HG02981 (cell line): ENCODE measurements around the gene LINGO1.

Experiments used
- ATAC-seq: cut with Tn5 transposase; IDR thresholded peaks from one replicate; pipeline ENCODE4 v1.9.1; 2021; ENCODE audit warnings: mild to moderate bottlenecking, moderate library complexity; ENCODE audit not compliant: unreplicated experiment

LINGO1 gene

DNA sequence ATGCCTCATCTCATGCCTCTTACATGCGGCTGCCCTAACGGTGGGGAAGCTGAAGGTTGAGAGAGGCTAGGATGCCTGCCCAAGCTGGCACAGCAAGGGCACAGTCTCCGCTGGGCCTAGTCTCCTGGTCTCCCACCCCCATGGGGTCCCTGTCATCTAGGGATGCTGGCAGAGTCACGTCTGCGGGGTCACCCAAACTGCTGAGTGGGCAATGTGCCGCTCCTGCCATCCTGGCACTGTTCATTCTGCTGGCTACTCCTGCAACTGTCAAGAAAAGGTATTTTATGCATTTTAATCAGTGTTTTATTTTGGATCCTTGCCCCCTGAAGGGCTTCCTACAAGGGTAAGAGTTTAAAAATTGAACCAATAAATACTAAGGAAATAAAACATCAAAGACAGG lies 12.8 kb downstream of the LINGO1 start:
- no peak for ATAC-seq

DNA sequence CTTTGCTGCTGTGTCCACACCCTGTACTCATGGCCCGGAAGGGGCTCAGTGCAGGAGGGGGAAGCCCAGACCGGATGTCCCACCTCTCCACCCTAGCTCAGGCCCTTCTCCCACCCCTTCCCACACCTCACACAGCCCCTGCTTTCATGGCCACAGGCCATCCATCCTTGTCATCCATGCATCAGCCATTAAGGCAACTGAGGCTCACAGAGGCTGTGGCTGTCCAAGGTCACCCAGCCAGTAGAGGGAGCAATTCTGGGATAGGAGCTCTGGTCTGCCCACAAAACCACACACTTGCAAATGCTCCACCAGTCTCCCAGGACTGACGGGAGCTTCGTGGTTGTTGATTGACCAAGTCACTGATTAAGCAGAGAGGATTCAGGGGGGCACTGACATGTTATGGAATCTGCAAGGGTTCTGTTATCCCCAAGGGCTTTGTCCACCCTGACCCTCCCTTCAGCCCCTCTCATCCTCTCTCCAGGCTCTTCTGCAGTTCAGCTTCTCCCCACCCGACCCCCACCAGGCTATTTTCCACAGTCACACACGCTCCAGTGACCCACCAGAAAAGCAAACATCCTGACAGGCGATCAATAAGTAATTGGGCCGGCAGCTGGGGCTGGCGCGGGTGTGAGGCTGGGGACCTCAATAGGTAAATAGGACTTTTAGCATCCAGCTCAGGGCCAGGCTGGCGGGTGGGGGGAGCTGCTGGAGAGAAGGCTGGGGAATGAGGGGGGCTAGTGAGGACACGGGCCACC lies 15.1 kb downstream of the LINGO1 start:
- no peak for ATAC-seq

DNA sequence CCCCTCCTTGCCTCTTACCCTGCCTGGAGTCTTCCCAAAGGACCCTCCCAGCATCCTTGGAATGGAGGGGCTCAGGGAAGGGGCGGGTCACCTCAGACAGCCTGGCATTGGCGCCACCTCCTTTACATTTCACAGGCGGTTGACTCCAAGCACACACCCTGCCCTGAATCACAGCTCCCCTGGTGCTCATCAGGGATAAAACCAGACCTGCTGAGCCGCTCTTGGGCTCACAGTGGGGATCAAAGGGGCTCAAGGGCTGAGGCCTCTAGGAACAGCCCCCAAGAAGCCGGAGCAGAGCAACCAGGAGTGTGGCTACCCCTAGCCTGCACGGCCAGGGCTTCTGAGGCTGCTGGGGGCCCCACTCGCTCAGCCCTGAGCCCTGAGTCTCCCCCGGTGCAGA lies 16.6 kb downstream of the LINGO1 start:
- no peak for ATAC-seq

DNA sequence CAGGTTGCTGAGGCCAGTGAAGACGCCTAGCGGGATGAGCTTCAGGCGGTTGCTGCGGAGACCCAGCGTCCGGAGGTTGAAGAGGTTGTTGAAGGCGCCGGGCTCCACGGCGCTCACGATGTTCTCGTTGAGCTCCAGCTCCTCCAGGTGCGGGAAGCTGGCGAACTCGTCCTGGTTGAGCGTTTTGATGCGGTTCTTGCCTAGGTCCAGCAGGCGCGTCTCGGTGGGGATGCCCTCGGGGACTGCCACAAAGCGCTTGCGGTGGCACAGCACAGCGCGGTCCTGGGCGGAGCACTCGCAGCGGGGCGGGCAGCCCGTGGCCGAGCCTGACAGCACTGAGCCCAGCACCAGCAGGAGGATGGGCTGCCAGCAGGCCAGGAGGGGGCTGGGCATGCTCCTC lies 17.2 kb downstream of the LINGO1 start:
- ATAC-seq: no peak

DNA sequence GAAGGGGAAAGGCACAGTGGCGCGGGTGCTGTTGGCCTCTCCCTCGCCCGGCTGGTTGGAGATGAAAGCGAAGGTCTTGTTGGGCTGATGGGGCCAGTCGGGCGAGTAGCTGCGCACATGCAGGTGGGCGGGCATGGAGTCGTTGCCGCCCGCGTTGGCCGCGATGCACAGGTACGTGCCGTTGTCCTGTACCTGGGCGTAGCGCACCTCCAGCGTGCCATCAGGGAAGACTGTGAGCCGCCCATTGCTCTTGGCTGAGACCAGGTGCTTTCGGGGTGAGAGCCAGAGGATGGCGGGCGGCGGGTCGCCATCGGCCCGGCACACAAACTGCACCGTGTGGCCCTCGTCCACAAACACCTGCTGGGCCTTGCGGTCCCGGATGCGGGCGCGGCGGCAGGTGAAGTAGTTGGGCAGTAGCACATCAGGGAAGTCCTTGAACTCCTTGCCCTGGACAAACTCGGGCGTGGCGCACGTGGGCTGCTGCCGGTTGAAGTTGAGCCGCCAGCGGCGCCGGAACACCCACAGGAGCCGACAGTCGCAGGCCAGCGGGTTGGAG lies 18.4 kb downstream of the LINGO1 start:
- ATAC-seq: no peak

DNA sequence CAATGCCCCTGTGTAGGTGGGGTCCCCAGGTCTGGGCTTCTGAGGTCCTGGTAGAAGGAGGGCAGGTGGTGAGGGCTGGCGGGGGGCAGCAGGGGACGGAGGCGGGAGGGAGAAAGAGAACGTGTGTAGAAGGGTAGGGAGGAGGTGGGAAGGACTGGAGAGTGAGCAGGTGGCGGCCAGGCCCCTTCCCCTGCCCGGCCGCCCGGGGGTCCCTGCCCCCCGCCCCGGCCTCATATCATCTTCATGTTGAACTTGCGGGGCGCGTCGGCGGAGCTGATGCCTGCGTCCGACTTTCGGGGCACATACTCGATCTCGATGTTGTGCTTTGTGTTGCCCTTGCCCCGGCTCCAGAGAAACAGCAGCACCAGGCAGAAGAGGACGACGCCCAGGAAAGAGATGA lies 18.9 kb downstream of the LINGO1 start:
- ATAC-seq: no peak

DNA sequence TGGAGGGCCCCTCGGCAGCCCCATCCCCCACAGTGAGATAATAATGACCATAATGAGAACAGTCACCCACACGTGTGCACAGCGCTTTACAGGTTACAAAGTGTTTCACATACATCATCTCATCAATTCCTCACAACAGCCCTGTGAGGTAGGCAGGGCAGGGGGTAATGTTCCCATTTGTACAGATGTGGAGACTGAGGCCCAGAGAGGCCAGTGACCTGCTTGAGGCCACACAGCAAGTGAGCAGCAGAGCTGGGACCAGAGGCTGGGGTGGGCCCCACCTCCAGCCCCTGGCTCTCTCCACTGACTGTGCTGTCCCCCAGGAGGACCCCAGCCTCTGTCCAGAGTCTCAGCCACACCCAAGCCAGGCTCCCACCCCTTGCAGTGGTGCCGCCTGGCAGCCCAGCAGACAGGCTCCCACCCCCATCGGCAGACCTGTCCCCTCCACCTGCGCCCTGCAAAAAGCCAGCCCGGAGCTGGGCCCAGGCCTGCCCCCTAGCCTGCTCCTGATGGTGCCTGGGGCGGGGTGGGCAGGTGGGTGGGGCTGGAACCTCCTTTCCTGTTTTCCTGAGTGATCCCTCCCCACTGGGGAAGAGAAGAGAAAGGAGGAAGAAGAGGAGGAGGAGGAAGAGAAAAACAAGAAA lies 19.6 kb downstream of the LINGO1 start:
- ATAC-seq: no peak

DNA sequence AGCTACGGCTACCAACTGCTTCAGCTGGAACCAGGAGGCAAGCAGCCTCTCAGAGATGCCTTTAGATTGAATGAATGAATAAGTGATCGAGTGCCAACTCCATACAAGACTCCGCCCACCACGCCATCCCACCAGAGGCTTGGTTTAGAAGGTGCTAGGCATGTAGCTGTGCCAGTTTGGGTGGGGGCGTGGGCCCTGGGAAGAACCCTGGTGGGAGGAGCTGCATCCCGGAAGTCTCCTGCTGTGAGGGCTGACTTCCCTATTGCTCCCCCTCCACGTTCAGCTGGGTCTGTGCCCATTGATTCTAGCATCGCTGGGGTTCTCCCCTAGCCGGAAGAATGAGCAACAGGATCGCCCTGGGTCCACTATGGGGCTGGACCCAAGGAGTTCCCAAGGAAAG lies 20.9 kb downstream of the LINGO1 start:
- ATAC-seq: no peak

DNA sequence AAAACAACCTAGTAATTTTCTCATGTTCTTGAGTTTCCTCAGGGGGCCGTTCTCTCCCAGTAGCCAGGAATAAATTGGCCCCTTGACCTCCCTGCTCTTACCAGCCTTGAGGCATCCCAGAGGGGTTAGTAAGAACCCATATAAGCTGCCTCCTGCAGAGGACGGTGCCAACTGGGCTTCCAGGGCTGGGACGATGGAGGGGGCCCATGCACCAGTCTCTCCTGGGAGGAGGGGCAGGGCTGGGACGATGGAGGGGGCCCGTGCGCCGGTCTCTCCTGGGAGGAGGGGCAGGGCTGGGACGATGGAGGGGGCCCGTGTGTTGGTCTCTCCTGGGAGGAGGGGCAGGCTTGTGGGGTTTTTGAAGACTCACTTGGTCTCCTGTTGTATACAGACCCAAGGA lies 22.0 kb downstream of the LINGO1 start:
- no peak for ATAC-seq

DNA sequence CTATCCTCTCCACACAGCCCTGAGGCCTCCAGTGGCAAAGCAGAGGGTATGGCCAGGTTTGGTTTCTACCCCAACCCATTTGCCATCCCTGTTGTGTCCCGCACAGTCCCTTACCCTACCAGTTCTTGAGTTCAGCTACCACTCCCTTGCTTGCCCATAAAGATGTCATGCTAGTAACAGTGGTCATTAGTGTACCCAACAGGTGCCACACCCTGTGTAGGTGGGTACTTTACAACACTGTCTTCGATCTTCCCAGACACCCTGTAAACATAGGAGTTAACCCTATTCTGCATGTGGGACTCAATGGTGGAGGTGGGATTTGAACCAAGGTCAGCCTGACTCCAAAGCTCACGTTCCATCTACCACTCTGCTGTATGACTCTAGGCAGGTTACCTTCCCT lies 23.2 kb downstream of the LINGO1 start:
- no peak for ATAC-seq

DNA sequence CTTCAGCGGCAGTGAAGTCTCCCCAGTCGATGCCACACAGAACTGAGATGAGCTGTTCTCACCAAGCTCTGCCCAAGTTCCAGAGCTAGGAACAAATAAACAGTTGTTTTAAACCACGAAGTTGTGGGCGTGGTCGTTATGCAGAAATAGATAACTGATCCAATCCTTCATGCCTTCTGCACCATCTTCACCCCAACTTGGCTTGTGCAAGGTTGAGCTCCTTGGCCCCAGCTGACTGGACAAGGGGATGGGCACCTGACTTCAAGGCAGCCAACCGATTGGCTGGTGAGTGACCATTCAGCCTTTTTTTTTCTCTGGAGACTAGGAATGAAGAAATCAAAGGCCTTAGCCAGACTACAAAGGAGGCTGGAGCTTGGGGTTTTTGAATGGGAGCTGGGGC lies 23.9 kb downstream of the LINGO1 start:
- ATAC-seq: no peak

DNA sequence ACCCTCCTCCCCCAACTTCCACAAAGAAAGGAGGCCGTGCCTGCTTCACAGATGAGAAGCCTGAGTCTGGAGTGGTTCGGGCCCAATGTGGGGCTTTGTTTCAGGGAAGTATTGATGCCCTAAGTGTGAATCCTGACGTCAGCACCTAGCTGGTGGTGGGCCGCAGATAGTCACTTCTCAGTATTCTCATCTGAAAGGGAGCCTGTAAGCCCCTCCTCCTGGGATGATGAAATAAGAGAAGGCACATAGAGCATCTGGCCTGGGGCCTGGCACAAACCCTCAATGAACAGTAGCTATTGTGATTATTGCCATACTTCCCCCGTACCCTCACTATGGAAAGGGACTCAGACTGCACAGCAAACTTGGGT lies 24.8 kb downstream of the LINGO1 start:
- ATAC-seq: no peak

DNA sequence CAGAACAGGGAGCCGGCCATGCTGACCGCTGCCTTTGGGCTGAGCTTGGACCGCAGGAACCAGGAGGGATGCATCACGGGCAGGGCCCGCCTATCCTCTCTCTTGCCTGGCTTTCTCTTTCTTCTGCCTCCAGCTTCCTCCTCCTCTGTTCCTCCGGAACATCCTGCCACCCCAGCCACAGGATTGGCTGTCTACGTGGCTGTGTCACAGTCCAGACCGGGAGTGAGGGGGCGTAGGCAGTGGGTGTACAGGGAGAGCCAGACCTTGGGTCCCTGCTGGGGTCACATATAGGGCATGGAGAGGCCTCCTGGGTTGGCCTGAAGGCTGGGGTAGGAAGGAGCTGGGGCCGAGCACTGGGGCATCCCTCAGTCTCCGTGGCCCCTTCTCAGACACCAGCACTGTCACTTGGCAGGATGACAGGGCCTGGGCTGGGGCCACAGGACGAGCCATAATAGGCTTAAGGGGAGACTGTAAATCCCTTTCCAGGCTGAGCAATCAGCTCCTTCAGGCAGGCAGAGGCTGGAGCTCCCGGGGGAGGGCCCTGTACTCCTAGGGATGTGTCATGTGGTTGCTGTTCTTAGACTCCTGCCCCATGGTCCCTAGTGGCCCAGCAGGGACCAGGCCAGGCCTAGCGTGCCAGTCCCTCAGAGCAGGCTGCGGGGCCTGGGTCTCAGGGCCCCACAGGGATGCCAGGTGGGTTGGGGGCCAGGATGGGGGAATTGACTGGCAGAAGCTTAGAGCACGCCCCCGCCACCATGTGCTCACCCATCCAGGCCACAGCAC lies 25.4 kb downstream of the LINGO1 start:
- no peak for ATAC-seq

DNA sequence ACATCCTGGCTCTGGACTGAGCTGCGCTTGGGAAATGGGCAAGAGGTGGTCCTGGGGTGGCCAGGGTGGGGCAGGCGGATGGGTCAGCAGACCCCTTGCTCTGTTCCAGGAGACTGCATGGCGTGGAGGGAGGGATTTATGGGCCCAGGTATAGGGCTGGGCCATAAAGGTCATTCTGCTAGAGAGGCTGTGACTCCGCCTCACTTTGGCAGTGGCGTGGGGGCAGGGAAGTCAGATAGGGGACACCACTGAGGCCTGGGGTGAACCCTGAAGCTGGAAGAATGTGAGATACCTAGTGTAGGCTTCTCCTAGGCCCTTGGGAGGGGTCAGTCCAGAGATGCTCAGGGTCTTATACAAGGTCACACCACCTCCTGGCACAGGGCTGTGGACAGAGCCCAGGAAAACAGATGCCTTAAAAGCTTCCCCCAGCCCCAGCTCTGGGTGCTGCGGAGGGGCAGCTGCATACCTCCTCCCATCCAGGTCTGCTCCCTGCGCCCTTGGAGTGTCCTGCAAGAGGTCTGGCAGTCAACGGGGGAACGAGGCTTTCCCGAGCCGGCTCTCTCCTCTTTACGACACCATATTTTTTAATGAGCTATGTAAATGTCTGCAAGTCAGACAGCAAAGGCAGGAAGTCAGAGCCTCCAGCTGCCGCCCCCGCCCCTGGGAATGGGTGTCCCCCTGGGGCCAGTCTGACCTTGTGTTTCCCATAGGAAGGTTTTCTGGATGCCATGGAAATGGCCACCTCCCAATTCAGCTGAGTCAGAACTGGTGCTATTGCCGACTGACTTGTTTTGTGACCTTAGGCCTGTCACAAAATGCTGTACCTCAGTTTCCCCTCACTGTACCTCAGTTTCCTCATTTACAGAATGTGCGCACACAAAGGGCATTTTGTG lies 26.3 kb downstream of the LINGO1 start:
- no peak for ATAC-seq

DNA sequence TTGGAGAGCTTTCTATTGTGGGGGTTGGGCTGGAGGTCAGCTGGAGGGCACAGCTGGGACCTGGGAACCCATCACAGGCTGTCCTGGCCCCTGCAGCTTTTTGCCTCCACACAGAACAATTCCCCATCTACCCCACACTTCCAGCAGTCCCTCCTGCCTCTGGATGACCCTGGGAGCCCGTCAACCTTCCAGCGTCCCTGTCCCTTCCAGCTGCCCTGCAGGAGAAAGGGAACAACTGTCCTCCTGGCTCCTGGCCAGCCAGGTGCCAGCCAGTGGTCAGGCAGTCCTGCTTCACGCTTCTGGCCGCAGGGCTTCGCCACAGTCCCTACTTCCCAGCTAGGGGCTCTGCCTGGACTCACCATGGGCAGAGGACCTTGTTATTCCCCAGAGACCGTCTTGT lies 27.2 kb downstream of the LINGO1 start:
- no peak for ATAC-seq

DNA sequence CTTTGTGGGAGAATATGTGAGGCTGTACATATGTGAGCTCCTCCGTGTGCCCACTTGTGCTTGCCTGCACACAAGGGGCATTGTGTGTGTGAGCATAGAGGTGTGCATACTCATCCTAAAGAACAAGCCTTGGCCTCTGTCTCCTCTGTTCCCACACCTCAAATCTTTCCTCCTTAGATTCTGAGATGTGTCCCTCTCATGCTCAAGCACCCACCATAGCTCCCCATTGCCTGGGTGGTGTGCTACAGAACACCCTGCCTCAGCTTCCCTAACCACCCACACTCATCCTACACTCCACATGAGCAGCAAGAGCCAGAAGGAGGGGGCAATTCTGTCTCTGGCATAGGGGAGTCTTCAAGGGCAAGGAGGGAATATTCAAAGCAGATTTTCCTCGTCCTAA lies 27.7 kb downstream of the LINGO1 start:
- ATAC-seq: no peak

DNA sequence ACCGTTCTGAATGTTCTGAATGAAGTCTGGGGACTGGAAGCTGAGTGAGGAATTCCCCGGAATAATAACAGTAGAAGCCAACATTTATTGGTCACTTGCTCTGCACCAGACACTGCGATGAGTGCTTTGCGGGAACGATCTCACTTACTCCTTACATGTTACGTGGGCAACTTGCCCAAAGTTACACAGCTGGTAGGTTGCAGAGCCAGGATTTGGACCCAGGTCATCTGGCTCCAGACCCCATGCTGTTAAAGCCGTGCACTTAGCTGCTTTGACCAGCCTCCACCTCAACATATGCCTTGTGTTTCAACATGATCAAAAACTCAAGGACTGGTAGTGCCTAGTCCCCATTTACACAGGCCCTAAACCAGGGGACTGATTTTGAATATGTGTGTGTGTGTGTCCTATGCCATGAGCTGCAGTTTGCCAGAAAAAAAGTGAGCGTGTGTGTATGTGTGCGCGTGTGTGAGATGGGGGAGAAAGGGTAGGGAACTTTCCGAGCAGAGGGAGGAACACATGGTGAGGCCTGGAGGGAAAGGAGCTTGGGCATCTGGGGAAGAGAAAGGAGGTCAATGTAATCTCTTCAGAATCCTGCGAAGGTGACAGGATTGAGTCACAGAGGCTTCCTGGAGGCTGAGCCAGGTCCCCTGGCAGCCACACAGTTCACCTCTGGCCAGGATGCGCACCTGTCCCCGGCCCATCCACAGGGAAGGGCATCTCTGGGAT lies 28.9 kb downstream of the LINGO1 start:
- no peak for ATAC-seq

DNA sequence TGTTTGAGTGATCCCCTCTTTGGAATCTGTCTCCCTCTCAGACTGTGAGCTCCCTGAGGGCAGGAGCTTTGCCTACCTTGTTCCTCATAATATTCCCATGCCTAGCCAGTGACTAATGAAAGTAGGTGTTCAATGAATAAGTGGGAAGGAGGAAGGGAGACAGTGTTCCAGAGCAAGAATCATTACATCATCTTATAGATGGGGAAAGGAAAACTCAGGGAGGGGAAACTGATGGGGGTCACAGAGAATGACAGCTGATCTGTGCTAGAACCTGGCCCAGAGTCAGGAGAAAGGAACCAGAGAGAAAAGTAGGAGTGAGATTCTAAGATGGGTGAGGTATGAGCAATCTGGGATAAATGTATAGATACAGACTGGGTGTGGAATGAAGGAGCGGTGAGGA lies 29.9 kb downstream of the LINGO1 start:
- ATAC-seq: no peak

DNA sequence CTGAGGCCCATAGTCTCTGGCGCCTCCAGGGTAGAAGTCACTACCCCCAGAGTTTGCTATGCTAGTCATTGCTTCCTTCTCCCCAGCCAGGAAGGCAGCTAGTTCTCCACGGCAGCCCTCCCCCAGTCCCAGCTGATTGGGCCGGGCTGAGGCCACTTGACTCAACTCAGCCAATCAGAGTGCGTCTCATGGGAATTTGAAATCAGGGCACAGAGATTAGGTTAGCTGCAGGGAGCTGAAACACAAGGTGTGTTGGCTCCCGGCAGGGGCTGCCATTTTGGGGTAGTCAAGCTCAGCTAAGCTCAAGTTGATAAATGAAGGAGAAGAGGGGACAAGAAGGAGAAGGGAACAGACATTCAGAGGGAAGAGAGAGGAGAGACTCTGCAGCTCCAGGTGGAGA lies 32.8 kb downstream of the LINGO1 start:
- ATAC-seq: no peak

DNA sequence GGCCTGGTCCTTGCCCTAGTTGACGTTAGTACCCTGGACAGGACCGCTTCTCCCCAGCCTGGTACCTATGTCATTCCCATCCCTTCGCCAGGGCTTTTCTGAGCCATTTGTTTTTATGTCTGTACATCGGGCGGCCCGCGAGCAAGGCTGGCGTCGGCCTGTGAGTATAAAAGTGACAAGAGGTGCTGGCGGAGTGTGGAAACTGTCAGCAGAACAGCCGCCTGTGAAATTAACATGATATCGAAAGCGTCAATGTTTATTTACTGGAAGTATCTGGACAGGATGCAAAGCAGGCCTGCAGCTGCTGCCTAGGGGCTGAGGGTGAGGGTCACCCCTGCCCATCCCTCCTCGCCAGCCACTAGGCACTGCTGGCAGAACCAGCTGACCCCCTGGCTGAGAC lies 33.4 kb downstream of the LINGO1 start:
- ATAC-seq: no peak
